Stimulated activated CD4-positive, alpha-beta T cell treated with anti-CD3 and anti-CD28 coated beads, Interleukin-4, amount 100 ng/mL, for 4 hours (primary cell): ENCODE measurements around the gene RHO.

Experiments
- DNase-seq, 2 experiments: peaks; one replicate each; pipeline ENCODE4 v3.0.0-alpha.2; 2020

RHO gene

GRCh38 chr3:129548104-129548965 lies 19.9 kb downstream of the RHO start:
- DNase-seq = no peak

DNA sequence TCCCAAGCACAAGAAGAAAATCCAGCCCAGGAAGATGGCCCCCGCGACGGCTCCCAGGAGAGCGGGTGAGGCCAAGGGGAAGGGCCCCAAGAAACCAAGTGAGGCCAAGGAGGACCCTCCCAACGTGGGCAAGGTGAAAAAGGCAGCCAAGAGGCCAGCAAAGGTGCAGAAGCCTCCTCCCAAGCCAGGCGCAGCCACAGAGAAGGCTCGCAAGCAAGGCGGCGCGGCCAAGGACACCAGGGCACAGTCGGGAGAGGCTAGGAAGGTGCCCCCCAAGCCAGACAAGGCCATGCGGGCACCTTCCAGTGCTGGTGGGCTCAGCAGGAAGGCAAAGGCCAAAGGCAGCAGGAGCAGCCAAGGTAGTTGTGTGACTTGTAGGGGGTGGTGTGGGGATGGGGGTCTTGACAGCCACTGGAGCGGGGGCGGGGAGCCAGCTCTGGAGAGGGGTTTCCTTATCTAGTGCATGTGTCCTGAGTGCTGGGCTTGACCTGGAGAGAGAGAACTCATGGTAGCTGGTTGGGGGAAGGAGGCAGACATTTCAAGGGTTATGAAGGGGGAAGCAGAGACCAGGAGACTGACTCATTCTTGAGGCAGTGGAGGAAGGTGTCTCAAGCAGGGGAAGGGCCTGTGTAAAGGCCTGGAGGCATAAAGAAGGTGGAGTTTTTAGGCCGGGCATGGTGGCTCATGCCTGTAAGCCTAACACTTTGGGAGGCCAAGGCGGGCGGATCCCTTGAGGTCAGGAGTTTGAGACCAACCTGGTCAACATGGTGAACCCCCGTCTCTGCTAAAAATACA lies 20.8 kb downstream of the RHO start:
- no peak for DNase-seq

DNA sequence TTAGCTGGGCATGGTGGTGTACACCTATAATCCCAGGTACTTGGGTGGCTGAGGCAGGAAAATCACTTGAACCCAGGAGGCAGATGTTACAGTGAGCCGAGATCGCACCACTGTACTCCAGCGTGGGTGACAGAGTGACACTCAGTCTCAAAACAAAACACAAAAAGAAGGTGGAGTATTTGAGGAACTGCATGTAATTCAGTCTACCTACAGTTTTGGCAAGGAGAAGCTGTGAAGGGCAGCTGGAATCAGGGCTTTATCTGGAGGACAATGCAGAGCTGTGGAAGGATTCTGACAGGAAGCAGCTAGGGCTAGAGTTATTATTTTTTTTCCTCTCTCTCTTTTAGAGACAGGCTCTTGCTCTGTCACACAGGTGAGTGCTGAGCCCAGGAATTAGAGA lies 21.4 kb downstream of the RHO start:
- no peak for DNase-seq

GRCh38 chr3:129552287-129553050 lies 24.0 kb downstream of the RHO start:
- DNase-seq = no peak

GRCh38 chr3:129553171-129553570 lies 24.7 kb downstream of the RHO start:
- DNase-seq = no peak

- DNase-seq = no peak
These were observed 25.3 kb downstream of the RHO start for GRCh38 chr3:129553719-129554118.

GRCh38 chr3:129554356-129555152 lies 26.1 kb downstream of the RHO start:
- no peak for DNase-seq

DNA sequence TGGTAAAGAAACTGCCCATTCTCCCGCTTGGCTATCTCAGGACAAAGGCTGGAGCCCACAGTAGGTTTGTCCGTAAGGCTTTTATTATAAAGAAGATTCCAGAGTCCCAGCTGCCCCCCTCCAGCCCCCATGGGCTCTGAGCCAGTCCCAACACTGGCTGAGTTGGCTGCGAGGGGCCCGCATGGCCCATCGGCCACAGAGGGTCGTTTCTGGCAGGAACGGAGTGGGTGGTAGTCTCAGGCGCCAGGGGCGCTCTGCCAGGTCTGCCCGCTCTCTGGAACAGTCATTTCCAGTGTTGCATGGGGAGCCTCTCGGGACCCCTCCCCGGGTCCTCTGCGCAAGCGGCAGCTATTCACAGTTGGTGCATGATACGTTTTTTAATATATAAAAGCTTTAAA lies 26.7 kb downstream of the RHO start:
- DNase-seq = no peak

- DNase-seq = no peak
These were observed 27.3 kb downstream of the RHO start for GRCh38 chr3:129555616-129556357.

DNA sequence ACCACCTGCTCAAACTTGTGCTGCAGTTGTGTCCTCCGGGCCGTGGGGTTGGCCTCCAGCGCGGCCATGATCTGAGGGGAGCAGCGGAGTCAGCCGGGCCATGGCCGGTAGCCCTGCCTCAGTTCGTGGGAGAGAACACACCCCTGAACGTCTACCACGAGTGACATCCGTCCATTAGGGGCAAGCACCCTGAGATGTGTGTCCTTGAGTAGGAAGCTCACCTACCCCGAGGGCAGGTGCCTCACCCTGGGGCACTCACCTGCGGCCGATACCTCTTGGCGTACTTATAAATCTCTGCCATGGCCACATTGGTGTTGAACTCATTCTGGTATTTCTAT lies 27.9 kb downstream of the RHO start:
- DNase-seq = no peak

DNA sequence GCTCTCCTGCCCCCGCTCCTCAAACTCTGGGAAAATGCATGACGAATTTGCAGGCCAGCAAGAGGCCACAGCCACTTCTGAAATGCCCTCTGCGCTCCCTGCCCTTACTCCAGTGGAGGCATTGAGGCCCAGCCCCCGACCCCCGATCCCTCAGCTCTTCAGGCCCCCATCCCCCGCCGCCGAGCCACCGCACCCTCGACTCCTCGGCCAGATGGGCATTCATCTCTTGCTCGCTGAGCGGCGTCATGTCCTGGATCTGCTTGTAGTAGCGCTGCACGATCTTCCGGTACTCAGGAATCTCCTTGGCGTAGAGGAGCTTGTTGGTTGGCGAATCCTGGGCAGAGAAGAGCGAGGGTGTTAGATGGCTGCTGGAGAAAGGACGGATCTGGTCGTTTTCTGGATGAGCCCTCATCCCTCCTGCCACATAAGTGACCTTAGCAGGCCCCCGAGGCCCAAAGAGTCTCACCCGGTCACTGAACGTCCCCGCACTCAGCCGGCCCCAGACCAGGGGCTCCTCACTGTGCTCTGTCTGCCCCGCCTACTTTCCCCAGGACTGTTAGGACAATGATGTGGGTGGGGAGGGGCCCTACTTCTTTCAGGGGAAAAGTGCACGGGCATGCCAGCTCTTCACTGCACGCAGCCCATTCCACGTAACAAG lies 28.6 kb downstream of the RHO start:
- DNase-seq = no peak

GRCh38 chr3:129557548-129557894 lies 29.1 kb downstream of the RHO start:
- DNase-seq = no peak

GRCh38 chr3:129558081-129558771 lies 29.8 kb downstream of the RHO start:
- no peak for DNase-seq

GRCh38 chr3:129558772-129559564 lies 30.5 kb downstream of the RHO start:
- no peak for DNase-seq

DNA sequence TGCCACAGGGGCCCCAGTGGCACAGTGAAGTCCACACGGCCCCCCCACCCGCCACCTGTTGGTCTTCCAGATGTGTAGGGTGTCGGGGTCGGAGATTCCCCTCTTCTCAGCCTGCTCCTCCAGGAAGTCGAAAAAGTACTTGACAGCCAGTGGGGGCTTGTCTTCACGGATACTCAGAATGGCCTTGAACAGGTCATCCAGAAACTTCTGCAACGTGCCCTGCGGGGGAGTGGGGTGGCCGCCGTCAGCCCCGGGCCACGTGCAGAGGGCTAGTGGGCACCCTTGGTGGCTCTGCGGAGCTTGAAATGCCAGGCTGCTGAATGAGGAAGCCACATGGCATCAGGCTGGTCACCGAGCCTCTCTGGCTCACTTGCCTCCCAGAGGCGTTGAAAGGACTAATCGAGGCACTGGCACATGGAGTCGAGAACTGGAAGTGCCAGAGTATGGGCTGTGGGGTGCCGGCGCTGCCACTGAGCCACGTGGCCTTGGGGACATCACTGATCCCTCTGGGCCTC lies 31.2 kb downstream of the RHO start:
- no peak for DNase-seq

DNA sequence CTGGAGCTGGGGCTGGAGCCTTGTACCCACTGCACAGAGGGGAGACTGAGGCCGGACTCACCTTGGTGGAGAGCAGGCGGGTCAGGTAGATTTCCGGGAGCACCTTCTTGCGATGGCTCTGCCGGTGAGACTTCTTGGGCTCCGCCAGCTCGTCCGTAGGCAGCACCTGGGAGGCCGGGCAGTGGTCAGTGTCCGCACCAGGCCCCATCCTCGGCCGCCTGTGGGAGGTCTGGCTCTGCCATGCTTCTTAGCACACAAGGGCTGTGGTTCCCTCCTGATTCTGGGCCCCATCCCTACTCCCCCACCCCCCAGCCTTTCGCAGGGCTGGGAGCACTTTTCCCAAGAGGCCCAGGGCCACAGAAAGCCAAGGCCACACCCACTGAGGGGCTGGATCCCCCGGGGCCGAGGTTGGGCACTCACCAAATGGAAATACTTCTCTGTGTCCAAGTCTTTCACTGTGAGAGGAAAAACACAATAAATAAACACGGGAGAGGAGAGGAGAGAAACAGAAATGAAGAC lies 31.9 kb downstream of the RHO start:
- DNase-seq = no peak

- DNase-seq = no peak
These were observed 32.6 kb downstream of the RHO start for GRCh38 chr3:129560911-129561594.

GRCh38 chr3:129561619-129562248 lies 33.3 kb downstream of the RHO start:
- no peak for DNase-seq
